ENCODE data around the gene TBC1D3H.
"Not testable (repeated sequence)": the region's sequence is repeated elsewhere in the genome, so short reads cannot be mapped to it uniquely, and the experiment has no call there.

DNA sequence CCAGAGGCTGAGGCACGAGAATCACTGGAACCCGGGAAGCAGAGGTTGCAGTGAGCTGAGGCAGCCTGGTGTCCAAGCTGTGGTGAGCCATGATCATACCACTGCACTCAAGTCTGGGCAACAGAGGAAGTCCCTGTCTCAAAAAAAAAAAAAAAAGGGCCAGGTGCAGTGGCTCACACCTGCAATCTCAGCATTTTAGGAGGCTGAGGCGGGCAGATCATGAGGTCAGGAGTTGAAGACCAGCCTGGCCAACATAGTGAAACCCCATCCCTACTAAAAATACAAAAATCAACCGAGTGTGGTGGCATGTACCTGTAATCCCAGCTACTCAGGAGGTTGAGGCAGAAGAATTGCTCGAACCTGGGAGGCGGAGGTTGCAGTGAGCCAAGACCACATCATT lies 25.7 kb downstream of the TBC1D3H start:
- not testable (repeated sequence) for TF ChIP-seq POLR2A (IDR thresholded peaks at IDR 0.05; ENCODE audit: low read length); GATA1 (IDR thresholded peaks at IDR 0.05; ENCODE audit: low read depth, low read length)
